ENCODE measurements around the gene SEC14L3. TPM values are rescaled to one million over a fixed set of nuclear protein-coding genes. Genes with fewer than 3 reads are reported as not detected.

Gene SEC14L3
- total and polyA plus RNA-seq, 2 donors (not counting 3 experiments of a cell fraction or from before 2014, with no cell fraction given): not detected

DNA sequence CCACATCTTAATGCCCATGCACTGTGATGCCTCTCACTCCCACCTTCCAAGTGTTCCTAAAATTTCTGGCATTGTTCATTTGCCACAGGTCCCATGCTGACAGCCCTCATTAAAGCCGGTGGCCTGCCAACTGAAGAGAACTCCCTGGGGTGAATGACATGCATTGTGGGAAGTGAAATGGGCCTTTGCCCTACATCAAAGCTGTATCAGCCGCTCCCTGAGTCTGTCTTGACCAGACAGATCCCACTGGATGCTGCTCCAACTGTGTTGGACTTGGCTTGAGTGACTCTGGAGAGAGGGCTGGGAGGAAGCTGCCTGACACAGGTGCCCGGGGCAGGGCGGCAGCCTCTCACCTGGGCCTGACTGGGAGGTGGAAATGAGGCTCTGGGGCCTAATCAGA, 42.4 kb upstream of the SEC14L3 start:
- TF ChIP-seq JUN (IDR thresholded peaks at IDR 0.05; ENCODE audit: borderline replicate concordance, insufficient read depth, insufficient read length, low read depth) (no peak), POLR2A (IDR thresholded peaks at IDR 0.05; ENCODE audit: low read depth, low read length) (no peak), FOS (IDR thresholded peaks at IDR 0.05; ENCODE audit: borderline replicate concordance, insufficient read depth, low read length) (no peak), MYC (IDR thresholded peaks at IDR 0.05; ENCODE audit: low read depth, low read length) (no peak)
- TF ChIP-seq, protein P1, sequence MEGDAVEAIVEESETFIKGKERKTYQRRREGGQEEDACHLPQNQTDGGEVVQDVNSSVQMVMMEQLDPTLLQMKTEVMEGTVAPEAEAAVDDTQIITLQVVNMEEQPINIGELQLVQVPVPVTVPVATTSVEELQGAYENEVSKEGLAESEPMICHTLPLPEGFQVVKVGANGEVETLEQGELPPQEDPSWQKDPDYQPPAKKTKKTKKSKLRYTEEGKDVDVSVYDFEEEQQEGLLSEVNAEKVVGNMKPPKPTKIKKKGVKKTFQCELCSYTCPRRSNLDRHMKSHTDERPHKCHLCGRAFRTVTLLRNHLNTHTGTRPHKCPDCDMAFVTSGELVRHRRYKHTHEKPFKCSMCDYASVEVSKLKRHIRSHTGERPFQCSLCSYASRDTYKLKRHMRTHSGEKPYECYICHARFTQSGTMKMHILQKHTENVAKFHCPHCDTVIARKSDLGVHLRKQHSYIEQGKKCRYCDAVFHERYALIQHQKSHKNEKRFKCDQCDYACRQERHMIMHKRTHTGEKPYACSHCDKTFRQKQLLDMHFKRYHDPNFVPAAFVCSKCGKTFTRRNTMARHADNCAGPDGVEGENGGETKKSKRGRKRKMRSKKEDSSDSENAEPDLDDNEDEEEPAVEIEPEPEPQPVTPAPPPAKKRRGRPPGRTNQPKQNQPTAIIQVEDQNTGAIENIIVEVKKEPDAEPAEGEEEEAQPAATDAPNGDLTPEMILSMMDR (IDR thresholded peaks at IDR 0.05; ENCODE audit: extremely low read depth in 1 of 2, insufficient read depth in 1 of 2, low read depth in 1 of 2, low read length in 2 of 2): no peak
- Histone ChIP-seq H3K9me3 (replicated peaks; ENCODE audit: control insufficient read depth, insufficient read depth, low read length) (no peaks in the 10 kb centered on the region), H3K36me3 (ENCODE audit: control insufficient read depth in 2 of 2, extremely low read depth in 1 of 2, insufficient read depth in 2 of 2, low read length in 2 of 2) (no peaks in the 10 kb centered on the region), H4K20me1 (replicated peaks; ENCODE audit: control insufficient read depth, extremely low read depth, insufficient read depth, low read length) (no peaks in the 10 kb centered on the region), H2AFZ (ENCODE audit: low read depth, low read length) (no peak overlapping the region), H3K27ac (ENCODE audit: insufficient read depth, low read depth, low read length) (no peak overlapping the region), H3K9me1 (replicated peaks; ENCODE audit: control insufficient read depth, extremely low read depth, insufficient read depth, low read length) (no peaks in the 10 kb centered on the region), H3K27me3 (ENCODE audit: control insufficient read depth in 2 of 2, insufficient read depth in 2 of 2, low read length in 2 of 2) (no peaks in the 10 kb centered on the region), H3K4me3 (replicated peaks in 1 of 3; ENCODE audit: insufficient read depth in 1 of 3, low read depth in 1 of 3, low read length in 3 of 3) (no peak overlapping the region), H3K4me2 (ENCODE audit: insufficient read depth, low read length) (no peak overlapping the region), H3K9ac (replicated peaks; ENCODE audit: extremely low read depth, insufficient read depth, low read length) (no peak overlapping the region), H3K4me1 (ENCODE audit: control insufficient read depth, extremely low read depth, insufficient read depth, low read length) (no peaks in the 10 kb centered on the region), H3K79me2 (ENCODE audit: control insufficient read depth, insufficient read depth, low read length) (no peaks in the 10 kb centered on the region)
- dilution Hi-C loops (cut with MboI; ENCODE audit: extremely low pct_ligation_motif_present, low sequenced_read_pairs): no loop called here
- DNase-seq (ENCODE audit: low read depth, low spot score): no peak
- intact Hi-C loops (cut with micrococcal nuclease): no loop called here
- CTCF ChIA-PET: no interaction called here
- BruUV-seq (replicated peaks): no TSS peak
- FAIRE-seq: no peak
- POLR2A ChIA-PET: no interaction called here

DNA sequence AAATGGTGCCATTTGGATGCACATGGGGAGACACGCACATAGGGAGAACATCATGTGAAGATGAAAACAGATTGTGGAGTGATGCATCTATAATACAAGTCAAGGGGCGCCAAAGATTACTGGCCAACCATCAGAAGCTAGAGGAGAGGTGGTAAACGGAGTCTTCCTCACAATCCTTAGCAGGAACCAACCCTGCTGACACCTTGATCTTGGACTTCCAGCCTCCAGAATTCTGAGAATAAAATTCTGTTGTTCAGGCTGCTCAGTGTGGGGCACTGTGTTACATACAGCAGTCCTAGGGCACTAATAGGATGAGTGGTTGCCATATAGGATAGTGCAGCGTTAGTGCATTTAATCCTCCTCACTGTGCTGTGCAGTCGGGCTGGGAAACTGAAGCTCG, 41.6 kb upstream of the SEC14L3 start:
- no peak overlapping the region for H2AFZ ChIP-seq (ENCODE audit: low read depth, low read length)
- CTCF ChIA-PET: no interaction called here
- TF ChIP-seq, protein P1 (IDR thresholded peaks at IDR 0.05; ENCODE audit: extremely low read depth in 1 of 2, insufficient read depth in 1 of 2, low read depth in 1 of 2, low read length in 2 of 2): no peak
- TF ChIP-seq, protein P2, sequence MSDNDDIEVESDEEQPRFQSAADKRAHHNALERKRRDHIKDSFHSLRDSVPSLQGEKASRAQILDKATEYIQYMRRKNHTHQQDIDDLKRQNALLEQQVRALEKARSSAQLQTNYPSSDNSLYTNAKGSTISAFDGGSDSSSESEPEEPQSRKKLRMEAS (IDR thresholded peaks at IDR 0.05; ENCODE audit: insufficient read depth, insufficient read length): no peak
- TF ChIP-seq JUN (IDR thresholded peaks at IDR 0.05; ENCODE audit: borderline replicate concordance, insufficient read depth, insufficient read length, low read depth) (no peak), POLR2AphosphoS5 (IDR thresholded peaks at IDR 0.05; ENCODE audit: insufficient read depth, low read depth, low read length) (no peak)

More for the DNA sequence above, 41.6 kb upstream of the SEC14L3 start:
- Histone ChIP-seq H3K9me3 (replicated peaks; ENCODE audit: control insufficient read depth, insufficient read depth, low read length) (no peaks in the 10 kb centered on the region), H3K9ac (replicated peaks; ENCODE audit: extremely low read depth, insufficient read depth, low read length) (no peak overlapping the region), H3K4me2 (ENCODE audit: insufficient read depth, low read length) (no peak overlapping the region), H3K27ac (ENCODE audit: insufficient read depth, low read depth, low read length) (no peak overlapping the region), H3K36me3 (ENCODE audit: control insufficient read depth in 2 of 2, extremely low read depth in 1 of 2, insufficient read depth in 2 of 2, low read length in 2 of 2) (no peaks in the 10 kb centered on the region), H3K9me1 (replicated peaks; ENCODE audit: control insufficient read depth, extremely low read depth, insufficient read depth, low read length) (no peaks in the 10 kb centered on the region), H3K4me1 (ENCODE audit: control insufficient read depth, extremely low read depth, insufficient read depth, low read length) (no peaks in the 10 kb centered on the region), H3K4me3 (replicated peaks in 1 of 3; ENCODE audit: insufficient read depth in 1 of 3, low read depth in 1 of 3, low read length in 3 of 3) (no peak overlapping the region), H3K27me3 (ENCODE audit: control insufficient read depth in 2 of 2, insufficient read depth in 2 of 2, low read length in 2 of 2) (no peaks in the 10 kb centered on the region), H3K79me2 (ENCODE audit: control insufficient read depth, insufficient read depth, low read length) (no peaks in the 10 kb centered on the region), H4K20me1 (replicated peaks; ENCODE audit: control insufficient read depth, extremely low read depth, insufficient read depth, low read length) (no peaks in the 10 kb centered on the region)
- POLR2A ChIA-PET: no interaction called here
- dilution Hi-C loops (cut with MboI; ENCODE audit: extremely low pct_ligation_motif_present, low sequenced_read_pairs): no loop called here
- DNase-seq (ENCODE audit: low read depth, low spot score) (no peak), FAIRE-seq (no peak)
- intact Hi-C loops (cut with micrococcal nuclease): no loop called here
- BruUV-seq (replicated peaks): no TSS peak
